LNCaP clone FGC (cell line): ENCODE results near the gene TMEM120B.

ENCODE experiments used
- DNase-seq: peaks from one replicate; pipeline ENCODE4 v3.0.0-alpha.2; 2011; ENCODE audit warnings: low read depth
- H3K4me3 ChIP-seq: 2 replicates; pipeline ENCODE4 v1.5.1; 2011; ENCODE audit warnings: mild to moderate bottlenecking, low read depth, low read length, control low read depth
- CTCF ChIP-seq: IDR thresholded peaks from 2 replicates; pipeline ENCODE4 v1.5.1; 2012; ENCODE audit warnings: mild to moderate bottlenecking; ENCODE audit not compliant: control insufficient read depth, insufficient read depth; ENCODE audit errors: extremely low read depth

Gene TMEM120B

GRCh38 chr12:121814429-121815119, 102.0 kb downstream of the TMEM120B start:
- TF ChIP-seq CTCF: no peak
- no peak overlapping the region for H3K4me3 ChIP-seq
- DNase-seq: no peak

DNA sequence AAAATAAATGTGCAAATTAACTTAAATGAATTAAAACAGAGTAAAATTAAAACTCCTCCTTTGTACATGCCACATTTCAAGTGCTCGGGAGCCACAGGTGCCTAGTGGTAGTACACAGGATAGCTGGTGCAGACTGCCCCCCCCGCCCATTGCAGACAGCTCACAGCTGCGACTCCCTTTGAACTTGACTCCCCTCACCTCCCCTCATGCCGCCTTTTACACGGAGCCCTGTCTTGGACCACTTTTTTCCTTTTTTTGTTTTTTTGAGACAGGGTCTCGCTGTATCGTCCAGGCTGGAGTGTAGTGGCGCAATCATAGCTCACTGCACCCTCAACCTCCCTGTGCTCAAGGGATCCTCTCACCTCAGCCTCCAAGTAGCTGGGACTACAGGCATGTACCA, 102.7 kb downstream of the TMEM120B start:
- DNase-seq: no peak
- TF ChIP-seq CTCF: no peak
- H3K4me3 ChIP-seq: no peak overlapping the region

DNA sequence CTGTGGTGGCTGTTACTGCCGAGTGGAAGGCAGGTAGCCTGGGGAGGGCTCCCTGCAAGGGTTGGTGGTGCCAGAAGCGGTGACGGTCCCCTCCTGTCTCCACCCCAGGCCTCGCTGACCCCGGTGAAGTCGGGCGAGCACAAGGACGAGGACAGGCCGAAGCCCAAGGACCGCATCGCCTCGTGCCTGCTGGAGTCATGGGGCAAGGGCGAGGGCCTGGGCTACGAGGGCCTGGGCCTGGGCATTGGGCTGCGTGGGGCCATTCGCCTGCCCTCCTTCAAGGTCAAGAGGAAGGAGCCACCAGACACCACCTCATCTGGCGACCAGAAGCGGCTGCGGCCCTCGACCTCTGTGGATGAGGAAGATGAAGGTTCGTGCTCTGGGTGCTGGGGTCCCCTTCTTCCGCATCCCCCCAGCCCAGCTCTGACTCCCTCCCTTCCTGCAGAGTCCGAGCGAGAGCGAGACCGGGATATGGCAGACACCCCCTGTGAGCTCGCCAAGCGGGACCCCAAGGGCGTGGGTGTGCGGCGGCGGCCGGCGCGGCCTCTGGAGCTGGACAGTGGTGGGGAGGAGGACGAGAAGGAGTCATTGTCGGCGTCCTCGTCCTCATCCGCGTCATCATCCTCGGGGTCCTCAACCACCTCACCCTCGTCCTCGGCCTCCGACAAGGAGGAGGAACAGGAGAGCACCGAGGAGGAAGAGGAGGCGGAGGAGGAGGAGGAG, 104.5 kb downstream of the TMEM120B start:
- TF ChIP-seq CTCF: no peak
- no peak overlapping the region for H3K4me3 ChIP-seq
- DNase-seq: no peak

- no peak overlapping the region for H3K4me3 ChIP-seq
- DNase-seq: no peak
- TF ChIP-seq CTCF: no peak
Observed at GRCh38 chr12:121817648-121818043, 105.1 kb downstream of the TMEM120B start.

GRCh38 chr12:121819212-121819949, 106.8 kb downstream of the TMEM120B start:
- TF ChIP-seq CTCF: no peak
- no peak for DNase-seq
- no peak overlapping the region for H3K4me3 ChIP-seq

DNA sequence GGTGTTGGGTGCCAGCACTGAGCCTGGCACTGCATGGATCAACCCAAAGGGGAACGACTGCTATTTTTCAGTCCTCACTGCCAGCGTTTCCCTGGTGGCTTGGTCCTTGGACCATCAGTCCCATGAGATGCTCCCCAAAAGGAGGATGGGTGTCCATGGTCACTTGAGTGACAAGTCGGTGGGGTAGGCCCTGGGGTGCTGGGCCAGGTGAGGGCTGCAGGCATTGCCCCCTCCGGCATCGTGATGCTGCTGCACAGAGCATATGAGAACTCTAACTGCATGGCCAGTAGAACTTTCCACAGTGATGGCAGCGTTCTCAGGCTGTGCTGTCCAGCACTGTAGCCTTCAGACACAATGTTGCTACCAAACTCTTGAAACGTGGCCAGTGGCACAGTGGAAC, 107.5 kb downstream of the TMEM120B start:
- no peak for DNase-seq
- no peak for TF ChIP-seq CTCF

More for the DNA sequence above, 107.5 kb downstream of the TMEM120B start:
- H3K4me3 ChIP-seq: no peak overlapping the region
